ENCODE results near the gene LTBP3. TPM values are rescaled to one million over a fixed set of nuclear protein-coding genes. Genes with fewer than 3 reads are reported as not detected.

LTBP3 gene
- total and polyA plus RNA-seq, 2 donors (not counting 3 experiments of a cell fraction or from before 2014, with no cell fraction given) = 120 to 209 TPM

DNA sequence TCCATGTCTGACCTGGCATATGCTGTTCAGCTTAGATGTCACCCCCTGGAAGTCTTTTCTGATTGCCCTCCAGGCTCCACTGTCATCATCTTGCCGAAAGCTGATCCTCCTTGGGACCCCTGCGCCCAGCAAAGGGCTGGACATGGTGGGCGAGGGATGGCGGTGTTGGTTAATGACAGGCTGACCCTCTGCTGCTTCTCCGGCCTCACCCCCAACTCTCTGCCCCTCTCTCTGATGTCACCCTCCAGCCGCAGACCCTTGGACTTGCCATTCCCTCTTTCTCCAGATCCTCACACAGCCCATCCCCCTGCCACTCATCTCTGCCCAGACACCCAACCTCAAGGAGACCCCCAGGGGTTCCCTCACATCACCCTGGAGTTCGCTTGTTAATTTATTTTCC lies 20.0 kb upstream of the LTBP3 start:
- Histone ChIP-seq H3K4me1 (ENCODE audit: control insufficient read depth, extremely low read depth, insufficient read depth, low read length) (peaks cover 34% of the 10 kb centered on the region), H3K4me3 (replicated peaks in 1 of 3; ENCODE audit: insufficient read depth in 1 of 3, low read depth in 1 of 3, low read length in 3 of 3) (no peak overlapping the region), H3K27me3 (ENCODE audit: control insufficient read depth in 2 of 2, insufficient read depth in 2 of 2, low read length in 2 of 2) (no peaks in the 10 kb centered on the region), H3K79me2 (ENCODE audit: control insufficient read depth, insufficient read depth, low read length) (peaks cover 6% of the 10 kb centered on the region), H3K27ac (ENCODE audit: insufficient read depth, low read depth, low read length) (no peak overlapping the region), H4K20me1 (replicated peaks; ENCODE audit: control insufficient read depth, extremely low read depth, insufficient read depth, low read length) (no peaks in the 10 kb centered on the region), H3K9ac (replicated peaks; ENCODE audit: extremely low read depth, insufficient read depth, low read length) (no peak overlapping the region), H3K36me3 (ENCODE audit: control insufficient read depth in 2 of 2, extremely low read depth in 1 of 2, insufficient read depth in 2 of 2, low read length in 2 of 2) (no peaks in the 10 kb centered on the region), H3K4me2 (ENCODE audit: insufficient read depth, low read length) (no peak overlapping the region), H3K9me1 (replicated peaks; ENCODE audit: control insufficient read depth, extremely low read depth, insufficient read depth, low read length) (no peaks in the 10 kb centered on the region), H2AFZ (ENCODE audit: low read depth, low read length) (no peak overlapping the region), H3K9me3 (replicated peaks; ENCODE audit: control insufficient read depth, insufficient read depth, low read length) (no peaks in the 10 kb centered on the region)
- intact Hi-C loops (cut with micrococcal nuclease) (no loop called here), dilution Hi-C loops (cut with MboI; ENCODE audit: extremely low pct_ligation_motif_present, low sequenced_read_pairs) (no loop called here)
- no peak for DNase-seq (ENCODE audit: low read depth, low spot score)
- TF ChIP-seq, protein P1, sequence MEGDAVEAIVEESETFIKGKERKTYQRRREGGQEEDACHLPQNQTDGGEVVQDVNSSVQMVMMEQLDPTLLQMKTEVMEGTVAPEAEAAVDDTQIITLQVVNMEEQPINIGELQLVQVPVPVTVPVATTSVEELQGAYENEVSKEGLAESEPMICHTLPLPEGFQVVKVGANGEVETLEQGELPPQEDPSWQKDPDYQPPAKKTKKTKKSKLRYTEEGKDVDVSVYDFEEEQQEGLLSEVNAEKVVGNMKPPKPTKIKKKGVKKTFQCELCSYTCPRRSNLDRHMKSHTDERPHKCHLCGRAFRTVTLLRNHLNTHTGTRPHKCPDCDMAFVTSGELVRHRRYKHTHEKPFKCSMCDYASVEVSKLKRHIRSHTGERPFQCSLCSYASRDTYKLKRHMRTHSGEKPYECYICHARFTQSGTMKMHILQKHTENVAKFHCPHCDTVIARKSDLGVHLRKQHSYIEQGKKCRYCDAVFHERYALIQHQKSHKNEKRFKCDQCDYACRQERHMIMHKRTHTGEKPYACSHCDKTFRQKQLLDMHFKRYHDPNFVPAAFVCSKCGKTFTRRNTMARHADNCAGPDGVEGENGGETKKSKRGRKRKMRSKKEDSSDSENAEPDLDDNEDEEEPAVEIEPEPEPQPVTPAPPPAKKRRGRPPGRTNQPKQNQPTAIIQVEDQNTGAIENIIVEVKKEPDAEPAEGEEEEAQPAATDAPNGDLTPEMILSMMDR (IDR thresholded peaks at IDR 0.05; ENCODE audit: extremely low read depth in 1 of 2, insufficient read depth in 1 of 2, low read depth in 1 of 2, low read length in 2 of 2) = no peak
- TF ChIP-seq FOS (IDR thresholded peaks at IDR 0.05; ENCODE audit: borderline replicate concordance, insufficient read depth, low read length) (no peak), JUN (IDR thresholded peaks at IDR 0.05; ENCODE audit: borderline replicate concordance, insufficient read depth, insufficient read length, low read depth) (no peak), POLR2AphosphoS5 (IDR thresholded peaks at IDR 0.05; ENCODE audit: insufficient read depth, low read depth, low read length) (no peak), EZH2 (IDR thresholded peaks at IDR 0.05; ENCODE audit: borderline replicate concordance, low read depth, low read length, severe bottlenecking) (no peak), POLR2A (IDR thresholded peaks at IDR 0.05; ENCODE audit: low read depth, low read length) (no peak), MYC (IDR thresholded peaks at IDR 0.05; ENCODE audit: low read depth, low read length) (no peak), GATA2 (IDR thresholded peaks at IDR 0.05; ENCODE audit: insufficient read depth, insufficient read length, low read depth, low read length) (no peak)
- TF ChIP-seq, protein P2, sequence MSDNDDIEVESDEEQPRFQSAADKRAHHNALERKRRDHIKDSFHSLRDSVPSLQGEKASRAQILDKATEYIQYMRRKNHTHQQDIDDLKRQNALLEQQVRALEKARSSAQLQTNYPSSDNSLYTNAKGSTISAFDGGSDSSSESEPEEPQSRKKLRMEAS (IDR thresholded peaks at IDR 0.05; ENCODE audit: insufficient read depth, insufficient read length) = no peak
- CTCF ChIA-PET = interaction anchor here (3.9 to 9.7 kb wide), 2 partner anchors 12 to 37 kb away, joined by 22 to 167 read pairs; no protein-coding TSS in a partner anchor
- FAIRE-seq = no peak
- no TSS peak for BruUV-seq (replicated peaks)
- POLR2A ChIA-PET = no interaction called here

All from endothelial cell of umbilical vein (primary cell).